C1 segment of cervical spinal cord (tissue), 14 donors: Measurements from ENCODE around the gene EFNB2.

Source experiments
- DNase-seq, 14 donors: peaks; one replicate each; lab custom pipeline; 2025; lab: John Stamatoyannopoulos, UW

EFNB2 gene, protein sequence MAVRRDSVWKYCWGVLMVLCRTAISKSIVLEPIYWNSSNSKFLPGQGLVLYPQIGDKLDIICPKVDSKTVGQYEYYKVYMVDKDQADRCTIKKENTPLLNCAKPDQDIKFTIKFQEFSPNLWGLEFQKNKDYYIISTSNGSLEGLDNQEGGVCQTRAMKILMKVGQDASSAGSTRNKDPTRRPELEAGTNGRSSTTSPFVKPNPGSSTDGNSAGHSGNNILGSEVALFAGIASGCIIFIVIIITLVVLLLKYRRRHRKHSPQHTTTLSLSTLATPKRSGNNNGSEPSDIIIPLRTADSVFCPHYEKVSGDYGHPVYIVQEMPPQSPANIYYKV

DNA sequence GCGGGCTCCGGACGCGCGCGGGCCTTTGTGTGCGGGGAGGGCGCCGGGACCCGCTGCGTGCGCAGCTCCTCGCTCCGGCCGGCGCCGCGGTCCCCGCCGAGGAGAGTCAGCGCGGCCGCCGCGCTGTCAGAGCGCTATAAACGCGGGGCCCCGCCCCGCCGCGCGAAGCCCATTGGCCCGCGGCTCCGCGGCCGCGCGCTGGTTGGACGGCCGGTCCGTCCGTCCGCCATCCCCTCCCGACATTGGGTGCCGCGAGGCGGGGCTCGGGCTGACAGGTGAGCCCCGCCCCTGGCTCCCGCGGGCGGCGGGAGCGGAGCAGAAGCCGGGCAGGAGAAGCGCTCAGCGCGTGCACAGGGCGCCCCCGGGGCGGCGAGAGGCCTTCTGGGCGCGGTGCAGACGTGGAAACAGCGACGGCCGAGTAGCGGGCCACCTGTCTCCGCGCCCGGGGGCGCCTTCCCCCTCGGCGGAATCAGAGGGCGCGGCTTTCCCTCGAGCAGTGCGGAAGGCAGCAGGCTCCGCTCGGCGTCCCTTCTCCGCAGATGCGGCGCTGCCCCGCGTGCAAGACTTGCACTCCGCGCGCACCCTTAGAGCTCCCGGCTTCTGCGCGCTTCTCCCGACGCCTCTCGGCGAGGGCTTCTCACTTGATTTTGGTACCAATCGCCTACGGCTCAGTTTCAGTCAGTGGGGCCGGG, at the start of gene EFNB2:
Gene EFNB2, minus strand, starts transcription at position 111 of the 692 bp plus-strand sequence. CDS start 698 bp downstream, outside the sequence.
- peak; percentile 15 to 87 (median 72) for DNase-seq

DNA sequence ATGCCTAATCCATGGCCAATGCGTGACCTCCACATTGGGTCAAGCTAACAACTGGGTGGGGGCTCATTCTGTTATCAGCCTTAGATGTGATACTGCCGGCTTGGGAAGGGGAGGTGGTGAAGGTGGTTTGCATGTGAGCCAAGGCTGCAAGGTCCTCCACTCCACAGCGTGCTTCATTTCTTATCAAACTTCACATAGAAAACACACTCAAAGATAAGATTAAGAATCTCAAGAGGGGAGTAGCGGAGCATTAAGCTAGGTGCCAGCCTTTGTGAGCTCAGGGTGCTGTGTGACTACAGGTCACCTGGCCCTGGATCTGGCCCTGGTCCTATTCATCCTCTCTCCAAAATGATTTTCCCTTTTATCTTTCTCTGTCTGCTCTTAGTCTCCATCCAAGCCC, 45.8 kb upstream of the EFNB2 start:
- DNase-seq: no peak

DNA sequence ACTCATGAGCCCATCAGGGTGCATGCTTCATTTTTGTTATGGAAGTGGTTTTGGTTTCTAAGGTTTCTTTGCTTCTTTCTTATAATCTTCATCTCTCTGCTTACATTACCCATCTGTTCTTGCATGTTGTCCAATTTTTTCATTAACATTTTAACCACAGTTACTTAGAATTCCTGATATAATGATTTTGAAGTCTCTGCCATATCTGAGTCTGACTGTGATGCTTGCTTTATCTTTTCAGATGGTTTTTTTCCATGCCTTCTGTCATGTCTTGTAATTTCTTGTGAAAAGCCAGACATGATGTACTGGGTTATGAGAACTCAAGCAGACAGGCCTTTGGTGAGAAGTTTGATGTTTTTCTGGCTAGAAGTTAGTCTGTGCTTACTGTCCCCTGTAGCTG, 40.4 kb upstream of the EFNB2 start:
- DNase-seq: no peak

DNA sequence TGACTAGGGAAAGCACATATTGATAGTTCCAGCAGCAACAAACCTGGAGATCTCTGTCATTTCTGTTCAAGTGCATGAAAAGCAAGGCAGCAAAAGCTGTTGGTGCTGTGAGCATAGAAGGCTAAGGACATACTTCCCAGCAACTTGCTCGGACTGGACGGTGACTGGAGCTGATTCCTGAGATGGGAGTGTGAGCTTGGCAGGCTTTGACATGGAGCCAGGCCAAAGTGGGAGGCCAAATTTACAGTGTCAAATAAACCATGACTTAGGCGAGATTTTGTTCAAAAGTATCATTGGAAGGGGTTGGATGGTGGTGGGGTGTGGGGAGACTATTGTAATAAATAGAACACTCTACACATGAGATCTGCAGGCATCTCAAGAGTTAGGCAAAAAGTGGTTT, 38.4 kb upstream of the EFNB2 start:
- no peak for DNase-seq

DNA sequence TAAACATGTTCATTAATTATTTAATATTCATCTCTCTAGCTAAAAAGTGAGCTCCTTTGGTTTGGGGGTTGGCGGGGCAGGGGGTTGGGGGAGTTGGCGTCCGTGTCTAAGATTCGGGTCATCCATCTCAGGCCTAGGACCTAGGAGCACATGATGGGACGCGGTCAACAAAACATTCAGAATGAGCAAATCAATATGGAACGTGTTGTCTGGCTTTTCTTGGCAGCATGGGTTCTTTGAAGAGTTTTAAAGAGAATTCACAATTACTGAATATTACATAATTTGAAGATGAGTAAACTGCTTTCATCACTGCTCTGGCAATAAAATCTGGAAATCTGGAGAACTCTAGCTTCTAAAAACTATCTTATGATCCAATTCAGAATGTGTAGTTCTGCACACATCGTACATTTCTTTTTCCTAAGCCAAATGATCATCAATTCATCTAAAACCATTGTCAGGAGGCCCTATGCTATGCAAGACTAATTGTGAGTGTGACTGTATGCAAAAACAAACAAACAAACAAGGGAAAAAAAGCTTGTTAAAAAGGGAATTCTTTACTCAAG, 37.9 kb upstream of the EFNB2 start:
- DNase-seq: no peak

DNA sequence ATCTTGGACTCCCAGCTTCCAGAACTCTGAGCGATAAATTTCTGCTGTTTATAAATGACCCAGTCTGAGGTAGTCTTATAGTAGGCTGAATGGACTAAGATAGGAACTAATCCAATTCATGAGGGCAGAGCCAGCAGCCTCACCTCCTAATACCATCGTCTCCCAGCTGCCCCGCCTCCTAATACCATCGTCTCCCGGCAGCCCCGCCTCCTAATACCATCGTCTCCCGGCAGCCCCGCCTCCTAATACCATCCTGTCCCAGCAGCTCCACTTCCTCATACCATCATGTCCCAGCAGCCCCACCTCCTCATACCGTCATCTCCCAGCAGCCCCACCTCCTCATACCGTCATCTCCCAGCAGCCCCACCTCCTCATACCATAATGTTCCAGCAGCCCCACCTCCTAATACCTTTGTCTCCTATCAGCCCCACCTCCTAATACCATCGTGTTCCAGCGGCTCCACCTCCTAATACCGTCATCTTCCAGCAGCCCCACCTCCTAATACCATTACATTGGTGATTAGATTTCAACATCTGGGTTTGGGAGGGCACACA, 34.9 kb upstream of the EFNB2 start:
- DNase-seq: peak in 3 of 14 donors; percentile 3 to 21 (median 5)

DNA sequence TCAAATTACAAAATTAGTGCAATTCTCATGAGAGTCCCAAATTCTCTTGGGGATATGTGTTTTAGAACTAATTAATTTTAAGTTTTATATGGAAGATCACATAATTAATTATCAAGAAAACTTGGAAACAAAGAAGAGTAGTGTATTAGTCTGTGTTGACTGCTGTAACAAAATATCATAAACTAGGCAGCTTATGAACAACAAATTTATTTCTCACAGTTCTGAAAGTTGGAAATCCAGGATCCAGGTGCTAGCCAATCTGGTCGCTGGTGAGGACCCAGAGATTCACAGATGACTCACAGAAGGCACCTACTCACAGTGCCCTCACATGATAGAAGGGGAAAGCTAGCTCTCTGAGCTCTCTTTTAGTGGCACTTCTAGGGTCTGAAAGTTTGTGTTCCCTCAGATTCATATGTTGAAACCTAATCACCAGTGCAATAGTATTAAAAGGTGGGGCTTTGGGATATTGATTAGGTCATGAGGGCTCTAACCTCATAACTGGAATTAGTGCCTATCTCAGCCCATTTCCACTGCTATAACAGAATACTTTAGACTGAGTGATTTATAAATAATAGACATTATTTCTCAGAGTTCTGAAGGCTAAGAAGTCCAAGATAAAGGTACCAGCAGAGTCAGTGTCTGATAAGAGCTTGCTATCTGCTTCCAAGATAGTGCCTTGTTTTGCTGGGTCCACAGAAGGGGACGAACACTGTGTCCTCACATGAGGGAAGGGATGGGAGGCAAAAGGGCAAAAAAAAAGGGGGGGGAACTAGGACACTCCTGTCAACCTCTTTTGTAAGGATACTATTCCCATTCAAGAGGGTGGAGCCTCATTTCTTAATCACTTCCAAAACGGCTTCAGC, 34.0 kb upstream of the EFNB2 start:
- DNase-seq: no peak

DNA sequence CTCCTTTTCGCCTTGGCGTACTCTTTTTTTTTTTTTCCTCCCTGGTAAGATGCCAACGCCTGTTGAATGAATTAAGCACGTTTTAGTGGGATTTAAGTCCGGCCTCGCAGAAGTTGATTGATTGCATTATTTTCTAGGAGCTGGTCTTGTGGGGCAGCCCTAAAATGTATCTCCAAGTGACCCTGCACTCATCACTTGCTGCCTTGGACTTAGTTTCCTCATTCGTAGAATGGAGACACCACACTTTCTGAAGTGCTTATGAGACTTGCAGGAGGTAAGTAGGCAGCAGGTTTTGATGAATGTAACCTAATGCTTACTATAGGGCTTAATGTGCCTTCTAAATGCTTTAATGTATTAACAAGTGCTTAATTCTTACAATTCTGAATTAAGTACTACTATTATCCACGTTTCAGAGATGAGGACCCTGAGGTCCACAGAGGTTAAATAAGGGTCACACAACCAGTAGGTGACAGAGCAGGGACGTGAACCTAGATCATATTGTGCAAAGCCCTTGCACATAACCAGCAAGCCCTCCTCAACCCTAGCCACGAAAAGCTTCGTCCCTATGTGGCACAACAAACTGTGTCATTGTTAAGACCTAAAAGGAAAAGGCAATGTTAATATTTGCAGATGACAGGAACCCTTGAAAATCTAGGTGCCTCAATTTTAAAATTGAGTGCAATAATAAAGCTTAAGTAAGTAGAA, 33.0 kb upstream of the EFNB2 start:
- DNase-seq: no peak

DNA sequence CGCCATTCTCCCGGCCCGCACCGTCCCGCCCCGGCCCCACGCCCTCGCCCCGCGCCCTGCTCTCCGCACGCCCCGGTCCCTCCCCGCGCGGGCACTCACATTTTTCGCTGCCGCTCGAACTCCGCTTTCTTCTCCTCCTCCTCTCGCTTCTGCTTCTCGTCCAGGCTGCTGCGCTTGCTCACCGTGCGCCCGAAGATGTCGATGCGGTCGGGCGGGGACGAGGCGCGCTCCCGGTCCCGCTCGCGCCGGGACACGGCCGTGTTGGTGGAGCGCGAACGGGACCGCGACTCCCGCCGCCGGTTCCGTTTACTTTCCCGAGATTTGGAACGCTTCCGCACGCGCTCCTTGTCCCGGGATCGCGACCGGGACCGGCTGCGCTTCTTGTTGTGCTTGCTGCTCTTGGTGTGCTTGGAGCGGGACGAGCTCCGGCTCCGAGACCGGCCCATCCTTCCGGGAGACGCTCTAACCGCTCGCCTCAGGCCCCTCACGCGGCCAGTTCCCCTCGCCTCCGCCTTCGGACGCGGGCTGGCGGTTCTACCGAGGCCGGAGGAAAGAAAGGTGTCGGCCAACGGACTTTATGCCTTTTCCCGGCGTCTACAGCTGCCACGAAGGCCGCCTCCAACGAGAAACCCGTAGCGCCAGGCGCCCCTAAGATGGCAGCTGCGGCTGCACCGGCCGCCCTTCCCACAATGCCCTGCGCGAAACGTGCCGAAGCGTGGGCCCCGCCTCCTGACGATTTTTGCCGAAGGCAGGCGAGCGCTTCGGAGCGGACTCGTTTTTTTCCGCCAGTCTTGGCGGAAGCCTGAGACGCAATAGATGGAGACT, 32.2 kb upstream of the EFNB2 start, which contains the start of gene ARGLU1:
Gene ARGLU1, minus strand, starts transcription at position 664 of the 825 bp plus-strand sequence. Its CDS starts 218 bp downstream, at position 446.
- DNase-seq: peak; percentile 58 to 97 (median 91)

DNA sequence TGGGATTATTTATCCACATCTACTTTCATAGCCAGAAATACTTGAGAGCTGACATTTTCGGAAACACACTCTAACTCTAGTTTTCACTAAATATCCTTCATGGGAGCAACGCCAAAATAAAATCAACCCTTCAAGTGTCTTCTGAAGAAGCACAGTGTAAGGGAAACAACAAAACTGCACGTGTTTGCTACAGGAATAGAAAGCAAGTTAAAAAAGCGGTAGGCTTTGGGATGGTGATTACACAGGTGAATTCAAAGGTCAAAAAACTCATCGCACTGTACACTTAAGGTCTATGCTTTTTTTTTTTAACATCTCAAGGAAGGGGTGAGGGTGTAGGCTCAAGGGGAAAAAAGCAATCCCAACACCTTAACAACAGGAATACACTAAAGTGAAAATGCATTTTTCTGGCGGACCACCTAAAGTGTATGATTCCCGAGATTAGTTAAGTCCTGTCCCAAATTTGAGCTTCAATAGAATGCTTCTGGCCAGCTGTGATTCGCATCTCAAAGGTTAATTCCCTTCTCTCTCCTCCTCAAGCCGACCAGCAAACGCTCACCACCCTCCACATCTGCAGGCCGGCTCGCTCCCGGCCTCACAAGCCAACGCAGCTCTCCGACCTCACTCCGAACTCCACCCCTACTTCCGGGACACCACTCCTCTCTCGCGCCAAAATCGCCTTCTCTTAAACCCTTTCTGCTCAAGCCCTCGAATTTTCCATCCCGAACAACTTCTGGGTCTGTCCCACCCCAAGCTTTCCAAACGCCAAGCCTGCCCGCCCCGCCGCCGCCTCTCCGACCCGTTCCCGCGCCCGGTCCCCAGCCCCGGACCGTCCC, 31.4 kb upstream of the EFNB2 start:
- peak in 7 of 14 donors; percentile 23 to 78 (median 57) for DNase-seq

DNA sequence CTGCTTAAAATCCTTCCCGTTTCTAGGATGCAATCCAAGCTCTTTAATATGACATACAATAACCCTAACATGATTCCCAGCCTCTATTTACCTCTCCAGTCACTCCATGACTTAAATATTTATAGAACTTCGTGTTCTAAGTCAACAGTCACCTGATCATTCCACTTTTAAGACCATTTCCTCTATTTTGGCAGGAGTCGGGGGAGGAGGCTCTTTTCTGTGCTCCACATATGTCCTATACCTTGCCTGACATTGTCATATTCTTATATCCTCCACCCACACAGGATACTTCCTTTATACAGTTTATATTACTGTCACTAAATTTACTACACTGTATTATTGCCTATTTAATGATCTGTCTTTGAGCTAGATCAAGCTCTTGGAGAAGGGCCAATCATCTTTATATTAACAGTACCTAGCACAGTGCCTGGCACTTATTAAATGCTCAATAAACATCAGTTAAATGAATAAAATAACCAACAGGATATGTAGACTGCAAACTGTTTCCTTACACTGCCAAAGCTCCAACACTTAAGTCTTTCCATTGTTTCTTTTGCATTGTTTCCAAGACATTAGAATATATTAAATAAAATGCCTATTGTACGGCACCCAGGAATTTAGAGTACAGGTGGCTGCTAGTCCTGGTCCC, 29.8 kb upstream of the EFNB2 start:
- no peak for DNase-seq

DNA sequence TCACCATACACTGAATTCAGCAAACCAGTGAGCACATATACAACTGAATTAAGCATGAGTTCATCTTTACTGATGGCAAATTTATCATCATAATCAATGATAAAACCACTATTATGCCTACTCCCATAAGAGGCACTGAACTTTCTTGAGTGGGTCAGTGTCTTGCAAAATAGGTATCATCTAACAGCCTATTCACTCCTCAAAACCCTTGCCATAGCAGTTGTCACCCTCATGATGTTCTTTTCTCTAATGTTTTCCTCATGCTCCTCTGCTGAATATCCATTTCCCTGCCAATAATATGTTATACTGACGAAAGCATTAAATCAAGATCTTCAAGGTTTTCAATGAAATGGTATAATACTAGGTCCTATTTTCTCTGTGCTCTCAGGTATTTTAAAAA, 26.8 kb upstream of the EFNB2 start:
- DNase-seq: no peak

DNA sequence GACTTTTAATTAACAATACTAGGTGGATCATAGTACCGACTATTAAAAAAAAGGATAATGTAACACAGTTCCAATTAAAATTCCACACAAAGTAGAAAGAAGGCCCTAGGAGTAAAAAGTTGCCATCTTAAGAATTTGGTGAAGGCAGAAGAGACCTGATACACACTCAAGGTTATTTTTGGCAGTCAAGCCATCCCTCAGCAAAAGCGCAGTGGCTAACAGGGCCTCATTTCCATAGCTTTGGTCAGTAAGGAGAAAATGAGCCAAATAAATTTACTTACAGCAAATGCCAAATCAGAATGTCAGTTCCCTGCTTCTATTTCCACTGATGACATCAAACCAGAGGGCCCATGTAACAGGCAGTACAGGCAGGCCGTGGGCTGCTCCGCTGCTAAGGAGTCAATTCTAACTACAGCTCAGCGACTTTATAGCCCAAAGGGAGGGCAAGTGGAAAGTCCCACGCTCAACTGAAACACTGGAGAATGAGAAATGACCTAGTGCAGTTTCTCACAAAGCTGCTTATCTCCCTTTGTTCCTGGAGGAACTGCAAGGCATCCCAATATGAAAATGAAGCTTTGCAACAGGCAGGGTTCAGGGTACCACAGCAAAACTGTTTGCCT, 26.2 kb upstream of the EFNB2 start:
- DNase-seq: peak in 2 of 14 donors; percentile 3 to 5

DNA sequence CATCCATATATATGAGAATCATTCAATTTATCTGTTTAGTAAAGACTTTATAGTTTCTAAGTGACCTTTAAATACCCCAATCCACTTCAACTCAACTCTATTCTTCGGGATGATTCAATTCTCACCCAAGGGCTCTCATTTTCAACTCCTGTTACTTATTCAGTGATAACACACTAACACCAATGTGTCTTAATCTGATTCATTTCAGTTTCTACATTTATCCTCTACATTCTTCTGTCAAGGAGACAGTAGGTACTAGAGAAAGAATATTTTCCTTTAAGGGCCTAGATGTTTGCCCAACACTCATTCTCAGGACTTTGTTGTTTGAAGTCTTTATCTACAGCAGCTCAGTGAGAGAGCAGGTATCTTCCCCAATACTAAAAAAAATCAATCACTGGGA, 25.4 kb upstream of the EFNB2 start:
- DNase-seq: no peak

DNA sequence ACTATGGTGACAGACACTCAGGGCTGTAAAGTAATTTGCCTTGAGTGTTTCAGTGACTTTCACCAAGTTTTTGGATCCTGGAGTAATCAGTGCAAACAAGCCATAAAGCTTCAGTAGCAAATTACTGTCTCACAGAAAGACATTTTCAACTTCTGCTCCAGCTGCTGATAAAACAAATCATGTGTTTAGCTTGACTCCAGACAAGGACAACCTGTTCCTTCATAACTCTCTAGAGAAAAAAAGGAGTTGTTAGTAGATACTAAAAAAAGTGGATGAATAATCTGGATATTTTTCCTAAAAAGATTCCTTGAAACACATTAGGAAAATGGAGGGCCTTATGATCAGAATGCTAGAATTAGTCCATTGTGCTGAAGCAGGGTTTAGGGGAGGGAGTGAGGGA, 23.1 kb upstream of the EFNB2 start:
- DNase-seq: no peak

DNA sequence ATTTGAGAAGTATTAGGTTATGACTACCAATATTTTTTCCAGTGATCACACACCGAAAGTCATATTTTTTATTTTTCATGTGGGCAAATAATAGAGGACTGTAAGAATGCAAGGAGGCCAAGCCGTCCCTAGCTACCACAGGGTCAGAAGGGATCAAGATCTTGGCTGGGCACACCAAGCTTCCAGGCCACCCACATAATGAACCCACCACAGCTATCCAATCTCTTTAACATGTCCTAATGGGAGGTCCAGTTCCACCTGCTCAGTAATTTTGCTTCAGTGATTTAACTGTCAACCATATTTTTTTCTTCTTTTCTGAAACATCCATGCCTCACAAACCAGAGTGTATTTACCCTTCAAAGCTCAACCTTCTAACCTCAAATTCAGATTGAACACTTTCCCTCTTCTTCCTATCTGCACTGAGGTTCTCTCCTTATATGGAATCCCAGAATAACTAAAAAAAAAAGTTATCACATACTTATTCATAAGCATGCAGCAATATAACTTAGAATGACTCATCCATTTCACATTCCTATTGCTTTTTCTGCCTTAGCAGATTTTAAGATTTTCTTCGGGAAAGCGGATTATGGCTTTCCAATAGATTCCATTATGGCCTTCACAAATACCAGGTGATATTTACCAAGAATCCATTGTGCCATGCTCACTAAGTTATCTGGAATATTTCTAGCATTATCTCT, 20.3 kb upstream of the EFNB2 start:
- DNase-seq: no peak

DNA sequence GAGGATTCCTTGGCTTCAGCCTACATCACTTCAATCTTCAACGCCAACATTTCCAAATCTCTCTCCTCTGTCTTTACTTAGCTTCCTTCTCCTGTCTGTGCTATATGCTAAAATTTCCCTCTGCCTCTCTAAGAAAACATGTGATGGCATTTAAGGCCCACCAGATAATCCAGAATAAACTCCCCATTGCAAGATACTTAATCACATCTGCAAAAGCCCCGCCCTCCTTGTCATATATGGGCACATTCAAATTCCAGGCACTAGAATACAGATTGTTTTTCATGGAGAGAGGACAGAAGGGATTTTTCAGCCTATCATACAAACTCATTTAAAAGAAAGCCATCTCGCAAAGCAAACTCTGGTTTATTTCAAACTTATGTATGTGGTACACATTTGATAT, 16.3 kb upstream of the EFNB2 start:
- no peak for DNase-seq
